Spleen (tissue), 11 donors: Measurements from ENCODE around the gene LHFPL3. TPM values are rescaled to one million over a fixed set of nuclear protein-coding genes. Genes with fewer than 3 reads are reported as not detected.

Experiments
- DNase-seq: peaks from one replicate; pipeline ENCODE4 v3.0.0-alpha.2; 2020
- H3K27ac ChIP-seq, 8 donors: fragments of 200-600 bp; sonication (generic) in 7 of 8; 1 replicate in 4 of 8; 2 replicates in 4 of 8; pipeline versions ENCODE4 v1.5.0 to v1.8.0; 2016 to 2021; ENCODE audit warnings: inconsistent platforms in 4 of 8, mild to moderate bottlenecking in 4 of 8, moderate library complexity in 1 of 8
- H3K27me3 ChIP-seq, 7 donors: fragments of 200-600 bp; sonication (generic) in 6 of 7; replicated peaks in 1 of 7; 1 replicate in 4 of 7; 2 replicates in 3 of 7; pipeline versions ENCODE4 v1.5.0 to v1.8.0; 2016 to 2021; ENCODE audit warnings: inconsistent platforms in 3 of 7, mild to moderate bottlenecking in 1 of 7
- H3K36me3 ChIP-seq, 6 donors: fragments of 200-600 bp; sonication (generic) in 5 of 6; 1 replicate in 4 of 6; 2 replicates in 2 of 6; pipeline versions ENCODE4 v1.5.0 to v1.8.0; 2016 to 2021; ENCODE audit warnings: inconsistent platforms in 2 of 6
- H3K4me1 ChIP-seq, 6 donors: fragments of 200-600 bp; sonication (generic) in 5 of 6; 1 replicate in 3 of 6; 2 replicates in 3 of 6; pipeline versions ENCODE4 v1.5.0 to v1.8.0; 2016 to 2021; ENCODE audit warnings: inconsistent platforms in 3 of 6
- H3K4me3 ChIP-seq, 8 donors: fragments of 200-600 bp; sonication (generic) in 7 of 8; 1 replicate in 4 of 8; 2 replicates in 4 of 8; pipeline versions ENCODE4 v1.5.0 to v1.8.0; 2016 to 2021; ENCODE audit warnings: inconsistent platforms in 4 of 8, mild to moderate bottlenecking in 4 of 8, moderate library complexity in 2 of 8
- H3K9me3 ChIP-seq, 8 donors: fragments of 200-600 bp; sonication (generic) in 7 of 8; 1 replicate in 4 of 8; 2 replicates in 4 of 8; pipeline versions ENCODE4 v1.5.0 to v1.8.0; 2016 to 2021; ENCODE audit warnings: inconsistent platforms in 4 of 8
- CTCF ChIP-seq, 11 experiments: fragments of 200-600 bp in 7 of 11; fragments of 450-650 bp in 4 of 11; sonication (generic) in 4 of 11; IDR thresholded peaks in 8 of 11; conservative IDR thresholded peaks in 3 of 11; 1 replicate in 7 of 11; 2 replicates in 4 of 11; pipeline versions ENCODE4 v1.4.0 to v1.8.0; 2016 to 2021; ENCODE audit warnings: antibody characterized with exemption in 11 of 11, inconsistent platforms in 4 of 11, mild to moderate bottlenecking in 1 of 11
- POLR2A ChIP-seq, 3 donors: fragments of 450-650 bp; IDR thresholded peaks; one replicate each; pipeline ENCODE4 v1.5.1; 2017; ENCODE audit warnings: antibody characterized with exemption in 3 of 3, mild to moderate bottlenecking in 1 of 3
- POLR2AphosphoS5 ChIP-seq, 3 donors: sonication (generic); formaldehyde crosslinking; IDR thresholded peaks; one replicate each; pipeline ENCODE4 v1.5.1; 2017; ENCODE audit warnings: antibody characterized with exemption in 3 of 3
- WGBS, 5 donors: extraction: QIAGEN DNeasy Blood & Tissue Kit in 3 of 5; methylation state at CpG; one replicate each; pipeline versions ENCODE4 v1.1.5 to v1.1.7; 2013 to 2018; 5-methylcytosine and 5-hydroxymethylcytosine counted together
- intact Hi-C: fragments of 100-400 bp; cut with DNase I; formaldehyde crosslinking; loops from one replicate; pipeline ENCODE4 v1.15.0; 2023; ENCODE audit warnings: low total_unique reads
- polyA plus RNA-seq, 3 donors: library from polyadenylated mRNA; stranded (reverse); fragments of 200-250 nt; gene quantifications; one replicate each; pipeline ENCODE4 v1.2.1, GENCODE V29; 2013
- total RNA-seq, 7 donors: library from RNA; depleted of rRNA in 3 of 7; stranded (reverse); fragments of >200 nt in 3 of 7; fragmentation: NEBNext Ultra II Directional in 4 of 7; extraction: Animal tissue kit (Norgen Biotek cat#: 25700) in 4 of 7; gene quantifications; one replicate each; pipeline versions ENCODE4 v1.1.0 to v1.2.1, GENCODE V29; 2016 to 2021
- donor health status: healthy with polysubstance abuse.
- donor health status: DM: no; HTN: no; CAD: no; lungs with moderate emphysema.
- donor health status: DM: no; HTN: no; CAD: no.
- donor health status: Bipolar disorder and iron deficiency.
- donor health status: healthy.
- donor health status: DM: no; HTN: no; CAD: no.
- donor health status: DM: yes; HTN: yes; CAD: no.

The LHFPL3 gene
- total and polyA plus RNA-seq, 10 donors: 0.07 to 1.0 (median 0.20) TPM; not detected in 3

GRCh38 chr7:104382616-104383015 lies 54.2 kb downstream of the LHFPL3 start:
- H3K27ac ChIP-seq: no peak overlapping the region
- no peaks in the 10 kb centered on the region for H3K4me1 ChIP-seq
- intact Hi-C loops: no loop called here
- peaks cover 0 to 19% (median 15%) of the 10 kb centered on the region in 8 donors for H3K9me3 ChIP-seq
- WGBS, 5 donors: 82 to 98% (median 91%) methylated on average over 4 of the region's 4 CpGs
- no peak for DNase-seq
- H3K36me3 ChIP-seq: no peaks in the 10 kb centered on the region
- H3K4me3 ChIP-seq: no peak overlapping the region
- TF ChIP-seq POLR2A (IDR thresholded peaks at IDR 0.05) (no peak), POLR2AphosphoS5 (IDR thresholded peaks at IDR 0.05) (no peak), CTCF (IDR thresholded peaks at IDR 0.05 in 8 of 11, conservative IDR thresholded peaks at IDR 0.05 in 3 of 11) (no peak)
- H3K27me3 ChIP-seq: peaks cover 0 to 6% (median 0%) of the 10 kb centered on the region in 7 donors

- no peak for DNase-seq
- Histone ChIP-seq H3K36me3 (no peaks in the 10 kb centered on the region), H3K4me1 (no peaks in the 10 kb centered on the region)
These were observed 58.5 kb downstream of the LHFPL3 start for GRCh38 chr7:104386943-104387342.

GRCh38 chr7:104388222-104388621 lies 59.8 kb downstream of the LHFPL3 start:
- DNase-seq: no peak
- intact Hi-C loops: no loop called here
- 75 to 79% (median 79%) methylated on average over 3 of the region's 3 CpGs for WGBS, 5 donors
- H3K4me1 ChIP-seq: no peaks in the 10 kb centered on the region
- no peak for TF ChIP-seq POLR2A (IDR thresholded peaks at IDR 0.05)
- TF ChIP-seq POLR2AphosphoS5 (IDR thresholded peaks at IDR 0.05): no peak
- no peak for TF ChIP-seq CTCF (IDR thresholded peaks at IDR 0.05 in 8 of 11, conservative IDR thresholded peaks at IDR 0.05 in 3 of 11)
- H3K9me3 ChIP-seq: peaks cover 0 to 45% (median 29%) of the 10 kb centered on the region in 8 donors
- H3K27me3 ChIP-seq: no peaks in the 10 kb centered on the region
- H3K36me3 ChIP-seq: no peaks in the 10 kb centered on the region
- no peak overlapping the region for H3K4me3 ChIP-seq
- no peak overlapping the region for H3K27ac ChIP-seq

More at GRCh38 chr7:104386943-104387342, 58.5 kb downstream of the LHFPL3 start:
- TF ChIP-seq CTCF (IDR thresholded peaks at IDR 0.05 in 8 of 11, conservative IDR thresholded peaks at IDR 0.05 in 3 of 11): no peak
- no peak for TF ChIP-seq POLR2A (IDR thresholded peaks at IDR 0.05)
- TF ChIP-seq POLR2AphosphoS5 (IDR thresholded peaks at IDR 0.05): no peak
- Histone ChIP-seq H3K4me3 (no peak overlapping the region), H3K27me3 (peaks cover 0 to 6% (median 0%) of the 10 kb centered on the region in 7 donors), H3K9me3 (peaks cover 0 to 45% (median 29%) of the 10 kb centered on the region in 8 donors), H3K27ac (no peak overlapping the region)
- intact Hi-C loops: no loop called here

GRCh38 chr7:104395162-104395561 lies 66.8 kb downstream of the LHFPL3 start:
- TF ChIP-seq CTCF (IDR thresholded peaks at IDR 0.05 in 8 of 11, conservative IDR thresholded peaks at IDR 0.05 in 3 of 11): no peak
- TF ChIP-seq POLR2AphosphoS5 (IDR thresholded peaks at IDR 0.05): no peak
- no peak for TF ChIP-seq POLR2A (IDR thresholded peaks at IDR 0.05)
- H3K27ac ChIP-seq: no peak overlapping the region
- H3K27me3 ChIP-seq: peaks cover 0 to 16% (median 0%) of the 10 kb centered on the region in 7 donors
- H3K4me3 ChIP-seq: no peak overlapping the region
- H3K4me1 ChIP-seq: no peaks in the 10 kb centered on the region
- no peaks in the 10 kb centered on the region for H3K36me3 ChIP-seq
- intact Hi-C loops: no loop called here
- DNase-seq: no peak
- H3K9me3 ChIP-seq: peaks cover 0 to 4% (median 0%) of the 10 kb centered on the region in 8 donors
